H1 (cell line): ENCODE data around the gene KRTAP9-2. TPM values are rescaled to one million over a fixed set of nuclear protein-coding genes. Genes with fewer than 3 reads are reported as not detected.

Experiments used
- CTCF ChIA-PET: fragments of 300-600 bp; sonication (Branson Sonifier 250); formaldehyde crosslinking; loops from one replicate; lab custom pipeline; 2021; ENCODE audit not compliant: partially characterized antibody; lab: Charles Lee
- POLR2A ChIA-PET: fragments of 300-600 bp; sonication (Branson Sonifier 250); formaldehyde crosslinking; loops from one replicate; lab custom pipeline; 2021; ENCODE audit warnings: inconsistent platforms; ENCODE audit not compliant: partially characterized antibody; lab: Charles Lee
- DNase-seq, 2 experiments: peaks; one replicate each; pipeline versions ENCODE4 v3.0.0 to v3.0.0-alpha.2; 2010 to 2022; ENCODE audit warnings: low spot score in 2 of 2, low read depth in 1 of 2, mixed read lengths in 1 of 2
- FAIRE-seq: peaks from 2 replicates; lab custom pipeline; 2011; peaks lifted over from hg19 to GRCh38; lab: Jason Lieb, UNC
- H2AFZ ChIP-seq: 2 replicates; pipeline ENCODE4 v1.8.1; 2012; ENCODE audit warnings: low read length, inconsistent platforms
- H2AK5ac ChIP-seq: 2 replicates; pipeline ENCODE4 v1.6.1; 2013; ENCODE audit warnings: low read depth, low read length
- H2BK120ac ChIP-seq: replicated peaks from 2 replicates; pipeline ENCODE3; 2013; ENCODE audit warnings: low read depth, low read length, inconsistent platforms
- H2BK12ac ChIP-seq: 2 replicates; pipeline ENCODE4 v1.6.1; 2013; ENCODE audit warnings: low read depth, low read length
- H2BK15ac ChIP-seq: 2 replicates; pipeline ENCODE4 v1.6.1; 2013; ENCODE audit warnings: low read length
- H2BK20ac ChIP-seq: 2 replicates; pipeline ENCODE4 v1.6.1; 2013; ENCODE audit warnings: low read length
- H2BK5ac ChIP-seq: 2 replicates; pipeline ENCODE4 v1.6.1; 2013; ENCODE audit warnings: low read depth, low read length
- H3K14ac ChIP-seq: 2 replicates; pipeline ENCODE4 v1.6.1; 2013; ENCODE audit warnings: inconsistent platforms; ENCODE audit not compliant: insufficient read length
- H3K18ac ChIP-seq: 2 replicates; pipeline ENCODE4 v1.6.1; 2013; ENCODE audit warnings: low read length; ENCODE audit errors: extremely low read depth
- H3K23ac ChIP-seq: 2 replicates; pipeline ENCODE4 v1.6.1; 2013; ENCODE audit warnings: inconsistent platforms; ENCODE audit not compliant: insufficient read length
- H3K23me2 ChIP-seq: 2 replicates; pipeline ENCODE4 v1.6.1; 2013; ENCODE audit warnings: low read depth, low read length
- H3K27ac ChIP-seq: 2 replicates; pipeline ENCODE4 v1.6.1; 2011; ENCODE audit warnings: low read depth, low read length, inconsistent platforms
- H3K27me3 ChIP-seq, 4 experiments: replicated peaks in 1 of 4; 1 replicate in 1 of 4; 2 replicates in 3 of 4; pipeline versions ENCODE4 v1.6.1 to v1.8.1; 2011 to 2013; ENCODE audit warnings: low read length in 3 of 4, mild to moderate bottlenecking in 3 of 4, inconsistent platforms in 2 of 4, mixed read lengths in 2 of 4, moderate library complexity in 1 of 4; ENCODE audit not compliant: control insufficient read depth in 3 of 4, insufficient read depth in 3 of 4; ENCODE audit errors: extremely low read depth in 1 of 4
- H3K36me3 ChIP-seq, 4 experiments: 2 replicates each; pipeline versions ENCODE4 v1.6.1 to v1.8.1; 2011 to 2013; ENCODE audit warnings: mild to moderate bottlenecking in 4 of 4, low read length in 3 of 4, moderate library complexity in 2 of 4, control low read depth in 1 of 4, inconsistent platforms in 1 of 4; ENCODE audit not compliant: insufficient read depth in 4 of 4, control insufficient read depth in 2 of 4
- H3K4ac ChIP-seq: replicated peaks from 2 replicates; pipeline ENCODE3; 2013; ENCODE audit warnings: low read length, low read depth, mixed read lengths, inconsistent platforms; ENCODE audit not compliant: insufficient read length
- H3K4me1 ChIP-seq, 4 experiments: replicated peaks in 1 of 4; 1 replicate in 1 of 4; 2 replicates in 3 of 4; pipeline versions ENCODE4 v1.6.1 to v1.8.1; 2011 to 2013; ENCODE audit warnings: low read length in 3 of 4, inconsistent platforms in 2 of 4, mixed read lengths in 1 of 4; ENCODE audit not compliant: insufficient read depth in 4 of 4, control insufficient read depth in 3 of 4
- H3K4me2 ChIP-seq, 2 experiments: 2 replicates each; pipeline versions ENCODE4 v1.6.1 to v1.8.1; 2011 to 2013; ENCODE audit warnings: low read depth in 2 of 2, low read length in 2 of 2, control low read depth in 1 of 2, inconsistent platforms in 1 of 2, mild to moderate bottlenecking in 1 of 2; ENCODE audit not compliant: insufficient read depth in 1 of 2
- H3K4me3 ChIP-seq, 4 experiments: fragments of 200-600, 300-600 bp in 1 of 4; sonication (generic), shearing (Covaris generic), sonication (Bioruptor Twin) in 1 of 4; 2 replicates each; pipeline versions ENCODE4 v1.5.1 to v1.8.1; 2011 to 2016; ENCODE audit warnings: low read length in 4 of 4, low read depth in 3 of 4, control low read depth in 2 of 4, inconsistent platforms in 2 of 4, mild to moderate bottlenecking in 2 of 4, mixed read lengths in 1 of 4, moderate library complexity in 1 of 4; ENCODE audit not compliant: insufficient read depth in 2 of 4; ENCODE audit errors: extremely low read depth in 1 of 4
- H3K56ac ChIP-seq: replicated peaks from 2 replicates; pipeline ENCODE3; 2013; ENCODE audit warnings: low read depth, mild to moderate bottlenecking, mixed read lengths, low read length, inconsistent platforms; ENCODE audit not compliant: insufficient read length
- H3K79me1 ChIP-seq: 2 replicates; pipeline ENCODE4 v1.6.1; 2013; ENCODE audit warnings: low read depth, low read length, control low read depth
- H3K79me2 ChIP-seq, 2 experiments: 2 replicates each; pipeline versions ENCODE4 v1.6.1 to v1.8.1; 2012 to 2013; ENCODE audit warnings: low read length in 2 of 2, mild to moderate bottlenecking in 2 of 2, inconsistent platforms in 1 of 2; ENCODE audit not compliant: insufficient read depth in 2 of 2, control insufficient read depth in 1 of 2
- H3K9ac ChIP-seq, 4 experiments: replicated peaks in 1 of 4; 1 replicate in 1 of 4; 2 replicates in 3 of 4; pipeline versions ENCODE4 v1.6.1 to v1.8.1; 2011 to 2013; ENCODE audit warnings: low read depth in 3 of 4, low read length in 3 of 4, control low read depth in 2 of 4, mild to moderate bottlenecking in 2 of 4, moderate library complexity in 2 of 4, inconsistent platforms in 1 of 4; ENCODE audit errors: extremely low read depth in 1 of 4
- H3K9me3 ChIP-seq, 2 experiments: 2 replicates each; pipeline versions ENCODE4 v1.6.1 to v1.8.1; 2012 to 2013; ENCODE audit warnings: mild to moderate bottlenecking in 2 of 2, moderate library complexity in 2 of 2, control low read depth in 1 of 2, inconsistent platforms in 1 of 2, low read depth in 1 of 2, low read length in 1 of 2, mixed read lengths in 1 of 2; ENCODE audit not compliant: insufficient read depth in 2 of 2
- H4K20me1 ChIP-seq, 2 experiments: replicated peaks in 1 of 2; 2 replicates each; pipeline versions ENCODE3 to v1.8.1; 2011 to 2013; ENCODE audit warnings: inconsistent platforms in 2 of 2, low read length in 2 of 2, mild to moderate bottlenecking in 1 of 2; ENCODE audit not compliant: insufficient read depth in 2 of 2, control insufficient read depth in 1 of 2
- H4K5ac ChIP-seq: 2 replicates; pipeline ENCODE4 v1.6.1; 2013; ENCODE audit warnings: low read length, low read depth, mixed read lengths, inconsistent platforms; ENCODE audit not compliant: insufficient read length
- H4K8ac ChIP-seq: 2 replicates; pipeline ENCODE4 v1.8.0; 2013; ENCODE audit warnings: mild to moderate bottlenecking, moderate library complexity, low read length, inconsistent platforms; ENCODE audit not compliant: insufficient read depth; ENCODE audit errors: extremely low read depth
- H4K91ac ChIP-seq: replicated peaks from 2 replicates; pipeline ENCODE3; 2013; ENCODE audit warnings: low read length, mixed read lengths, inconsistent platforms; ENCODE audit not compliant: insufficient read length
- CBX8 ChIP-seq: fragments of 300-800, 300-1000 bp; sonication (generic); IDR thresholded peaks from 2 replicates; pipeline ENCODE4 v1.7.1; 2016; ENCODE audit warnings: low read depth, low read length, borderline replicate concordance
- CEBPB ChIP-seq: IDR thresholded peaks from 2 replicates; pipeline ENCODE4 v1.6.1; 2012; ENCODE audit warnings: low read depth, low read length
- HDAC6 ChIP-seq: IDR thresholded peaks from one replicate; pipeline ENCODE4 v1.7.1; 2012; ENCODE audit warnings: low read depth, mild to moderate bottlenecking, inconsistent platforms, low read length, moderate library complexity
- SP1 ChIP-seq: IDR thresholded peaks from 2 replicates; pipeline ENCODE4 v1.6.1; 2011; ENCODE audit warnings: low read depth, low read length
- TAF7 ChIP-seq: optimal IDR thresholded peaks from 2 replicates; pipeline ENCODE3; 2011; ENCODE audit warnings: low read depth, mild to moderate bottlenecking, inconsistent platforms, low read length, moderate library complexity, borderline replicate concordance
- WGBS, 2 experiments: shearing (Covaris generic) in 1 of 2; methylation state at CpG; one replicate each; pipeline versions ENCODE4 v1.1.6 to v1.1.7; 2013 to 2015; ENCODE audit warnings: low lambda C conversion rate in 2 of 2, mixed read lengths in 2 of 2, inconsistent platforms in 1 of 2, low coverage in 1 of 2, missing lambda C conversion rate in 1 of 2; ENCODE audit not compliant: insufficient replicate concordance in 2 of 2, insufficient coverage in 1 of 2, insufficient read length in 1 of 2; ENCODE audit errors: extremely low coverage in 1 of 2, missing lambda C conversion rate in 1 of 2; 5-methylcytosine and 5-hydroxymethylcytosine counted together
- polyA plus RNA-seq, 7 experiments: library from polyadenylated mRNA; depleted of rRNA in 3 of 7; stranded (reverse) in 5 of 7; unstranded in 2 of 7; fragments of >200 nt in 5 of 7; fragments of 200-250 nt in 2 of 7; gene quantifications; 1 replicate in 5 of 7; 2 replicates in 1 of 7; 4 replicates in 1 of 7; pipeline versions ENCODE4 v1.2.1 to v1.2.3, GENCODE V29; 2011 to 2013; ENCODE audit warnings: missing spikeins in 2 of 7, mixed read lengths in 2 of 7
- total RNA-seq: library from RNA; stranded (reverse); fragmentation: NEBNext Ultra II Directional; extraction: Animal tissue kit (Norgen Biotek cat#: 25700); gene quantifications from 2 replicates; pipeline ENCODE4 v1.2.1, GENCODE V29; 2021
- TF ChIP-seq, protein P1 (sequence below): IDR thresholded peaks from 2 replicates; pipeline ENCODE4 v1.6.1; 2012; ENCODE audit warnings: inconsistent platforms

Gene KRTAP9-2
- total and polyA plus RNA-seq, 2 of the 8 experiments (the other 6 are each of a cell fraction or from before 2014, with no cell fraction given), result not detected

- WGBS, 2 experiments, result 95% methylated on average over 6 of the region's 6 CpGs; no CpG with 5 or more reads in 1 of the 2 experiments
- H3K9me3 ChIP-seq, result no peaks in the 10 kb centered on the region
- no peak overlapping the region for H2BK12ac ChIP-seq
- H4K8ac ChIP-seq, result no peak overlapping the region
- H3K18ac ChIP-seq, result no peak overlapping the region
- no peak for DNase-seq
- H3K23me2 ChIP-seq, result no peaks in the 10 kb centered on the region
- CTCF ChIA-PET, result no interaction called here
- no peaks in the 10 kb centered on the region for H3K27me3 ChIP-seq
- H3K79me2 ChIP-seq, result no peaks in the 10 kb centered on the region
- no peaks in the 10 kb centered on the region for H3K79me1 ChIP-seq
- 0 out of 2 replicates have a peak overlapping the region, but pooled peaks have one; percentile 12 for H2BK15ac ChIP-seq
- H4K20me1 ChIP-seq, result no peaks in the 10 kb centered on the region
- no peak overlapping the region for H3K27ac ChIP-seq
- POLR2A ChIA-PET, result no interaction called here
- no peak overlapping the region for H4K91ac ChIP-seq
- FAIRE-seq, result no peak
- no peak overlapping the region for H3K9ac ChIP-seq
- H3K56ac ChIP-seq, result no peak overlapping the region
- no peak overlapping the region for H2AK5ac ChIP-seq
- no peaks in the 10 kb centered on the region for H3K36me3 ChIP-seq
- H2AFZ ChIP-seq, result no peak overlapping the region
- no peak overlapping the region for H3K4me3 ChIP-seq
- no peak overlapping the region for H2BK120ac ChIP-seq
- no peak overlapping the region for H2BK20ac ChIP-seq
- H3K14ac ChIP-seq, result no peak overlapping the region
- no peak overlapping the region for H4K5ac ChIP-seq
- H3K4me2 ChIP-seq, result no peak overlapping the region
- H3K4me1 ChIP-seq, result no peaks in the 10 kb centered on the region; a peak in 1 of 7 replicates
- H3K23ac ChIP-seq, result no peak overlapping the region
- TF ChIP-seq, protein P1, sequence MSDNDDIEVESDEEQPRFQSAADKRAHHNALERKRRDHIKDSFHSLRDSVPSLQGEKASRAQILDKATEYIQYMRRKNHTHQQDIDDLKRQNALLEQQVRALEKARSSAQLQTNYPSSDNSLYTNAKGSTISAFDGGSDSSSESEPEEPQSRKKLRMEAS, result no peak
- TF ChIP-seq CEBPB, result no peak
- TF ChIP-seq HDAC6, result no peak
- TF ChIP-seq TAF7, result no peak
- no peak for TF ChIP-seq CBX8
- no peak for TF ChIP-seq SP1
- no peak overlapping the region for H2BK5ac ChIP-seq
- H3K4ac ChIP-seq, result no peak overlapping the region
These were observed 5.3 kb downstream of the KRTAP9-2 start for GRCh38 chr17:41231731-41232130.
